22Rv1 (cell line): Measurements from ENCODE around the gene TMEFF1.

Experiments
- H3K27ac ChIP-seq: fragments of 450-650 bp; 2 replicates; pipeline ENCODE4 v1.5.1; 2017
- ZFX ChIP-seq: fragments of 450-650 bp; IDR thresholded peaks from 2 replicates; pipeline ENCODE4 v1.6.1; 2017; ENCODE audit warnings: antibody characterized with exemption, borderline replicate concordance
- TF ChIP-seq, protein P1 (sequence below): fragments of 450-650 bp; IDR thresholded peaks from 2 replicates; pipeline ENCODE4 v1.5.1; 2017; ENCODE audit warnings: mild to moderate bottlenecking

TMEFF1 gene

DNA sequence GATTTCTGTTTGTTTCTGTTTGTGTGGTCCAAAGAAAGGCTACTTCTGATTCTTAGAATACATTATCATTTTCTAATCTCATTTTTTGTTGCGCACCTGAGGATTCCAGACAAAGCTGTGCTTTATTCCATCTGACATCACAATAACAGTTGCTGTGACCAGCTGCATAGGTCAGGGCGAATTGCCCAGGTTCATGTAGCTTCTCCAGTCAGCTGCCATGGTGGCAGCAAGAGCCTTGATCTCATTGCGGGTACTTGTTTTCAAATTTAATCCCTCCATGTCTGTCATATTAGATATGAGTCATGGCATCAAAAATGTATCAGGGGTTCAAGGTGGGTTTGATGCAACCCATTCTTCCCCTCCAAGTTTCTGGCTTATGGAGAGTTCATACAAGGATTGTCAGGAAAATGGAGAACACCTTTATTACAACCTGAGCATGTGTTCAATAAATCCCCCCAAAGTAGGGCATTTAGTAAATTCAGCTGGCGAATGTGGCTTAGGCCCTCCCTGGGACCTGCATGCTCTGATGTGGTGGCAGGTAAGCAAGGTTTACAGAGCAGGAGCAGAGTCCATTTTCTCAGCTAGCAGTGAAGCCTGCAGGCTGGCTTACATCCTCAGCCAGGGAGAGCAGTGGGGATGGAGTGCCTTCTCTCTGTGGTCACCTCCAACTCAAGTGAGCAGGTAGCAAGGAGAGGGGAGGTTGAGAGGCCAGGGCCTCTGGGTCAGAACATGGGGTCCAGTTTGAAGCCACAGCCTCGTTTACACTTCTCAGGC, 118.9 kb downstream of the TMEFF1 start:
- H3K27ac ChIP-seq: no peak overlapping the region
- no peak for TF ChIP-seq ZFX
- TF ChIP-seq, protein P1, sequence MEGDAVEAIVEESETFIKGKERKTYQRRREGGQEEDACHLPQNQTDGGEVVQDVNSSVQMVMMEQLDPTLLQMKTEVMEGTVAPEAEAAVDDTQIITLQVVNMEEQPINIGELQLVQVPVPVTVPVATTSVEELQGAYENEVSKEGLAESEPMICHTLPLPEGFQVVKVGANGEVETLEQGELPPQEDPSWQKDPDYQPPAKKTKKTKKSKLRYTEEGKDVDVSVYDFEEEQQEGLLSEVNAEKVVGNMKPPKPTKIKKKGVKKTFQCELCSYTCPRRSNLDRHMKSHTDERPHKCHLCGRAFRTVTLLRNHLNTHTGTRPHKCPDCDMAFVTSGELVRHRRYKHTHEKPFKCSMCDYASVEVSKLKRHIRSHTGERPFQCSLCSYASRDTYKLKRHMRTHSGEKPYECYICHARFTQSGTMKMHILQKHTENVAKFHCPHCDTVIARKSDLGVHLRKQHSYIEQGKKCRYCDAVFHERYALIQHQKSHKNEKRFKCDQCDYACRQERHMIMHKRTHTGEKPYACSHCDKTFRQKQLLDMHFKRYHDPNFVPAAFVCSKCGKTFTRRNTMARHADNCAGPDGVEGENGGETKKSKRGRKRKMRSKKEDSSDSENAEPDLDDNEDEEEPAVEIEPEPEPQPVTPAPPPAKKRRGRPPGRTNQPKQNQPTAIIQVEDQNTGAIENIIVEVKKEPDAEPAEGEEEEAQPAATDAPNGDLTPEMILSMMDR: no peak

DNA sequence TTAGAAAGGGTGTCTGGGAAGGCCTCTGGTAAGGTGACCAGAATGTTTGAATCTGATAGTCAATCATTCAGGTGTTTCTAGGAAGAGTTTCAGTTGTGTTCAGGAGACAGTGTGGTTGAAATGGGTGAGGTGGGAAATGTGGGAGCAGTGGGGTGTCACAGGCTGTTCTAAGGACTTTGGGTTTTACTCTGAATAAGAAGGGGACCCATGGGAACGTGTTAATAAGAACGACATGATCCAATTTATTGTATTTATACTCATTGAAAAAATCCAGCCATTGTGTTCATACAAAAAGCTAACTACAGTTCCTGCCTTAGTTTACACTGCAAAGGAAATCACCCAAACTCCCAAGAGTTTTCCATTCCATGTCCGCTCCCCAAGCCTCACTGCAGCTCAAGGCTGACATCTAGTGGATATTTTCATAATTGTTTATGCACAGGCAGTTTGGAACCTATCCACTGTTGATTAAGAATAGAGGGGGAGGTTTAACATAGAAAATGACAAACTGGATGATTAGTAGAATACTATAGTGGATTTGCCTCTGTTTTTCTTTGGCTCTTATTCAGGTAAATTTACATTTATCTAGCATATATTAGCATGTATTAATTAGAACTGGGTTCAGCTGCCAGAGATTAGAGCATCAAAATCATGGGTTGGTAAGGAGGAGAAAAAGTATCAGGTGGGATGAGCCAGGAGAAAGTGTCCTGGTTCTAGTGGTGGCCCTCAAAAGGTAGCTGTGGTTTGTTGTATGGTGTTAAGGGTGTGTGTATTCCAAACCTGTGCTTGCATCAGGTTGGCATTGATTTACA, 122.6 kb downstream of the TMEFF1 start:
- TF ChIP-seq, protein P1: peak; percentile 92
- TF ChIP-seq ZFX: no peak
- no peak overlapping the region for H3K27ac ChIP-seq

DNA sequence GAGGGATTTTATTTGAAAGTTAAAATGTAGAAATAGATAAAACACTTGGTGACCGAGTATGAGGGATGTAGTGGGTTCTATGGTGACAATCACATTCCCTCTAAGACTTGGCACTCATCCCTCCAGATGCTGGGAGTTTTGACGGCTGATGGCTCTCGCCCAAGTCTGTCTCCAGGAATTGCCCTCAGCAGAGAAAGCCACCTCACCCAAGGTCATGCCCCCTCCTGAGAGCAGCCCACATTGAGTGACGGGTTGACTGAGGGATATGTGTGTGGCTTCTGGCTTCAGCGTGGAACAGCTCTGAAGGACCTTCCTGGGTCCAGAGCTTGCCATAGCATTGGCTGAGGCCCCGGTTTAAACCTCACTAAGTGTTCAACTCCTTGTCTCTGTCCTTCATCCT, 124.3 kb downstream of the TMEFF1 start:
- TF ChIP-seq, protein P1: no peak
- TF ChIP-seq ZFX: no peak

DNA sequence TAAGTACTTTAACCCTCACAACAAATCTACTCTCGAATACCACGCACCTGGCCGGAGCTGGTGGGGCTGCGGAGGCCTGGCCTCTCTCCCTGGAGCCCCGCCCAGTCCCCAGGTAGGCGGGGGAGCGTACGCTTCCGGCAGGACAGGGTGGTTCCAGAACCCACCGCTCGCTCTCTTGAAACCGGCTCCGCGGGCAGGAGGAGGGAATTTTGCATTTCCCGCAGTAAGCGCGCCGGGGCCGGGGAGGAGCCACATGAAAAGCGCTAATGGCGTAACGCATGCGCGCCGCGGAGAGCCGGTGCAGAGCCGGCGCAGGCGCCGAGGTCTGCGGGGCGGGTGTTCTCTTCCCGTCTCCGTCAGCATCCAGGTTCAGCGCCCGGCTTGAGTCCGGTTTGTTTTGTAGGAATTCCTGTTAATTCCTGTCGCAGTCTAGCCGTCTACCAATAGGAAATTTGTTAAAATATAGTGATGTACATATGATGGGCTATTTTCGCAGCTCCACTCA, 125.7 kb downstream of the TMEFF1 start:
- peak overlapping the region; percentile 69 for H3K27ac ChIP-seq

More for the DNA sequence above, 124.3 kb downstream of the TMEFF1 start:
- no peak overlapping the region for H3K27ac ChIP-seq

DNA sequence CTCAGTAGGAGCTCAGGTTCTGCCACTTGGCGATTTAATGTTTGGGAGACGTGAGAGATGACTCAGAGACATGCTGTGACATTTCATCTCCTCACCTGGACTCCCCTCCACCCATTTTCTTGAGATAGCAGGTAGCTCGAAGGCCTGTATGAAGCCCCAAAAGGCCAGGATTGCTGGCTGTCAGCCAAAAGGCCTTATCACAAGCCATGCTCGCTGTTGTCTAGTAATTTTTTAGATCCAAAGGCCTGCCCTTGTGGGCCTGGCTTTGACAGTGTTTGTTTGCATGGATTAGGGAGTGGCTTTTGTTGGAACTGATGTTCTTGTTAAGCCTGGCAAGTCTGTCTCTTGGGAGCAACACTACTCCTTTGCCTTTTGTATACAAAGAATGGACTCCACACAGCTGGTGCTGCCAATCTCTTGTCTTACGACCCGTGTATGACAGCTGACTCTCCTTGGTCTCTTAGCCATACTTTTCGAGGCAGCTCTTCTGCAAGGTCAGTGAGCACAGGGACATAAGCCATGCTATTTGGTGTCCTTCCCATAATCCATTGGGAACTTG, 127.7 kb downstream of the TMEFF1 start:
- no peak for TF ChIP-seq ZFX
- TF ChIP-seq, protein P1: no peak
- no peak overlapping the region for H3K27ac ChIP-seq

More for the DNA sequence above, 125.7 kb downstream of the TMEFF1 start:
- TF ChIP-seq ZFX: no peak
- TF ChIP-seq, protein P1: no peak

DNA sequence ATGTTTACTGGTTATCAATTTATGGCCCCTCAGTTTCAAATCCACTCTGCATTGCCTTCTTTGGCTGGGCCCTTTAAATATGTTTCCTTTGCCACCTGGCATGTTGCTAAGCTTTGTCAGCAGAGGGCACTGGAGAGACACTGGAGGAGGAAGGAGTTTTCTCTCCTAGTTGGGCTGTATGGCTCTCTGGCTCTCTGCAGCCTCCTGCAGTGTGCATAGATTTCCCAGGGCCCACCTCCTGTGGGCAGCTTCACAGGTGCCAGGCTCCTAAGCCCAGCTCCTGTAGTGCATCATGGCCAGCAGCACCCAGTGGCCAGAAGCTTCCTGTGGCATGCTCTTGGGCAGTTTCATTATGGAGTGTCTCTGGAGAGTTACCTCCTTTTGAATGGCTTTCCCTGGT, 128.3 kb downstream of the TMEFF1 start:
- H3K27ac ChIP-seq: no peak overlapping the region
- no peak for TF ChIP-seq ZFX
- TF ChIP-seq, protein P1: peak; percentile 85
